ENCODE results near the gene DUSP10. TPM values are rescaled to one million over a fixed set of nuclear protein-coding genes. Genes with fewer than 3 reads are reported as not detected.

The DUSP10 gene
- polyA plus RNA-seq, 4 donors, result 3.1 to 4.1 (median 3.7) TPM

DNA sequence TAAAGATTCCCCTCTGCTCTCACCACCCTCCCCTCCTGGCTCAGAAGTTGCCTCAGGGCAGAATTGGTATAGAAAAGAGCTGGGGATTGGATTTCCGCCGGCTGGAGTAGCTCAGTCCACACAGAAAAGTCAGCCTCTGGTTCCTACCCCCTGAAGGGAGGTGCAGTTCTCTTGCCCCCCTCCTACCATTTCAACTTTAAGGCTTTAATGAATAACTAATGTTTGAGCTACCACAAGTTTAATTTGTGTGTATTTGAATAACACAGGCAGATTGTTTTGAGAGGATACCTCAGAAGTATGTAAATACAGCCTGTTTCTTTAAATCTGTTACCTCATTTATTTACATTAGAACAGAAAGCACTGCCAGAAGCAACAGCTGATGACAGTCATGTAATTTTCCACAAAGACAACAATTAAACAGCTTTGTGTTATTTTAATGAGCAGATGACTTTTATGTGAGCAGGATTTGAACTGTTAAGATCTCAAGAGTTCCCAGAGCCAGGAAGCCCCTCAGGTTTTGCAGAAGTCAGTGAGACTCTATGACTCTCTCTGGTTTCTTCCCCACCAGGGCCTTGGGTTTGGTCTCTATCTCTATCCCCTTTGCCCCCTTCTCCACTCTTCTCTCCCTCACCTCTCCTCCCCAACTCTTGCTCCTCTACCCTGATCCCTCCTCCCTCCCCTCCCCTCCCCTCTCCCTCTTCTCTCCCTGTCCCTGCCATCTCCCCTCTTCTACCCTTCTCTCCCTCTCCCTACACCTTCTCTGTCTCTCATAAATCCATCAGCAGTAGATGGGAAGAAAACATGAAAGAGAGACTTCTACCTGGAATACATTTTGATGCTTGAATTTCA lies 26.3 kb downstream of the DUSP10 start:
- DNase-seq (ENCODE audit: low read depth in 4 of 4, low spot score in 3 of 4), result peak in 3 of 4 donors; percentile 25 to 43 (median 41)

GRCh38 chr1:221714227-221715152 lies 27.4 kb downstream of the DUSP10 start:
- no peak for DNase-seq (ENCODE audit: low read depth in 4 of 4, low spot score in 3 of 4)

GRCh38 chr1:221712776-221713431 lies 29.0 kb downstream of the DUSP10 start:
- DNase-seq (ENCODE audit: low read depth in 4 of 4, low spot score in 3 of 4), result no peak

- no peak for DNase-seq (ENCODE audit: low read depth in 4 of 4, low spot score in 3 of 4)
Measured at GRCh38 chr1:221712198-221712684, 29.6 kb downstream of the DUSP10 start.

DNA sequence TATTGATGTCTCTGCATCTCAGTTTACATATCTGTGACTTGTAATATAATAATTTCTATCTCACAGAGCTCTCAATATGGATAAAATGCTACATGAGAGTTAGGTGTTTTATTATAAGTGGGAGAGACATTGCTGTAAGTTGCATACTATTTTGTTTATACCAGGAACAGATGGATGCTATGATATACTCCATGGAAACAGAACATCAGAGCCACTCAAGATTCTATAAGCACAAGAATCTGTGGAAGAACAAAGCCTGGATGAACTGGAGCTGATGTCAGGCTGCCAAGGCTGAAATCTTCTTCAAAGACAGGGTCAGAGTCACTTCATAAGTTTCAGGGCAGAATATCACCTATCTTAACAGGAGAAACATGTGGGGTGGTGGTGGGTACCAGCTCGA lies 30.2 kb downstream of the DUSP10 start:
- no peak for DNase-seq (ENCODE audit: low read depth in 4 of 4, low spot score in 3 of 4)

- no peak for DNase-seq (ENCODE audit: low read depth in 4 of 4, low spot score in 3 of 4)
Measured at GRCh38 chr1:221711063-221711577, 30.8 kb downstream of the DUSP10 start.

DNA sequence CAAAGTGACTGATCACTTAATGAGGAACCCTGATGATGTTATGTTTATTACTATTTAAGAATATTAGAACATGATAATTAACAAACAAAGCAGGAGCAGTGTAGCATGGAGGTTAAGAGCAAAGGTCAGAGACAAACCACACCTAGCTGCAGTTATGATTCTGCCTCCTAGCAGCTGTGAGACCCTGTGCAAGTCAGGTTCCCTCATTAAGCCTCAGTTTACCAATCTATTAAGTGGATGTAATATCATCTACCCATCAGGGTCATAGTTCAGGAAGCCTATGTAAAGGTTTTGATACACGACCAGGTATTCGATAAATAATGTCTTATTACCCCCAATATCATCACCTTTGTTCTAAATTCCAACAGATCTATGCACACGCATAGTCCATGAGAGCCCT lies 32.0 kb downstream of the DUSP10 start:
- no peak for DNase-seq (ENCODE audit: low read depth in 4 of 4, low spot score in 3 of 4)

- no peak for DNase-seq (ENCODE audit: low read depth in 4 of 4, low spot score in 3 of 4)
Measured at GRCh38 chr1:221708987-221709386, 32.9 kb downstream of the DUSP10 start.

GRCh38 chr1:221708076-221708571 lies 33.8 kb downstream of the DUSP10 start:
- DNase-seq (ENCODE audit: low read depth in 4 of 4, low spot score in 3 of 4), result no peak

DNA sequence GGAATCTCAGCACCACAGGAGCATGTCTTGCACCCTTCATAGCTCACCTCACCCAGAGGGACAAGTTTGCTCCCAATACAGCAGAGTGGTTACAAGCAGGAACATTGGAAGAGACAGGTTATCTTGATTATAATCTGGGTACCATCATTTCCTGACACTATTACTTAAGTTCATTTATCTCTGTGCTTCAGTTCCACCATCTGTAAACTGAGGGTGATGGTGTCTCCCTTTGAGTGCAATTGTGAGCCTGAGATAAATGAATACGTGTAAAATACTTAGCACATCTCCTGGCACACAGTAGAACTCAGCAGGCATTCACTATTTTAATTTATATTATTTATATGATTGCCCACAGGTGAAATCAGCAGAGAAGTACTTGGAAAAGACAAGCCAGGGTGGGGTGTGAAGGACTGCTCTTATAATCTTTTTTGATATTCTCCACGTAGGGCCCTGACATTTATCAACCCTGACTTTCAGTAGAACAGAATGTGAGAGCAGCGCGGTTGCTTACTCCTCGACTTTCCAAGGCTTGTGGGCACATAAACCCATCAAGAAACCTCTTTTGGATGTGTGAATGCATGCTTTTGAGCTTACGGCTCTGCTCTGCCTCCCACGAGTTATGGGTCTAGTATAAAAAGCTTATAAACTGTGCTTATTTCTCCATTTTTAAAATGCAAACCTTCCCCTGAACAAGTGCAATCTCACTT lies 34.9 kb downstream of the DUSP10 start:
- no peak for DNase-seq (ENCODE audit: low read depth in 4 of 4, low spot score in 3 of 4)

- DNase-seq (ENCODE audit: low read depth in 4 of 4, low spot score in 3 of 4), result no peak
Measured at GRCh38 chr1:221706191-221706590, 35.7 kb downstream of the DUSP10 start.

- no peak for DNase-seq (ENCODE audit: low read depth in 4 of 4, low spot score in 3 of 4)
Measured at GRCh38 chr1:221704306-221704705, 37.6 kb downstream of the DUSP10 start.

- no peak for DNase-seq (ENCODE audit: low read depth in 4 of 4, low spot score in 3 of 4)
Measured at GRCh38 chr1:221701570-221702186, 40.2 kb downstream of the DUSP10 start.

GRCh38 chr1:221700948-221701347 lies 40.9 kb downstream of the DUSP10 start:
- no peak for DNase-seq (ENCODE audit: low read depth in 4 of 4, low spot score in 3 of 4)

- no peak for DNase-seq (ENCODE audit: low read depth in 4 of 4, low spot score in 3 of 4)
Measured at GRCh38 chr1:221700536-221700935, 41.4 kb downstream of the DUSP10 start.

GRCh38 chr1:221699978-221700519 lies 41.8 kb downstream of the DUSP10 start:
- DNase-seq (ENCODE audit: low read depth in 4 of 4, low spot score in 3 of 4), result no peak

DNA sequence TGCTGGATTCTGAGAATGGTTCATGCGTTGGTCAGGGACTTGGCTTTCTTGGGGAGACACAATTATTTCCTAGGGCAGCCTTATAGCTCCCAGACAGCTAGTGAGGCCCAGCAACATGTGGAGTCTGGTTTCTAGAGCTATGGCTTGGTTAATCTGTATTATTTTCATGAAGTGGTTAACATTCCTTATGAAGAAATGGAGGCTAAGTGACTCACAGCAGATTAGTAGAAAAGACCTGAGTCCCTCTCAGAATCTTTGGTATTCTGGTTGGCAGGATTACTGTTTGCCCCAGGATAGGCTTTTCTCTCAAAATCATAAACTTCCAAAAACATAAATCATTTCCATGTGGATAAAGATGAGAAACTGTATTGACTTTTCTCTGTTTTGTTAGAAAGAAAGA lies 42.3 kb downstream of the DUSP10 start:
- no peak for DNase-seq (ENCODE audit: low read depth in 4 of 4, low spot score in 3 of 4)

DNA sequence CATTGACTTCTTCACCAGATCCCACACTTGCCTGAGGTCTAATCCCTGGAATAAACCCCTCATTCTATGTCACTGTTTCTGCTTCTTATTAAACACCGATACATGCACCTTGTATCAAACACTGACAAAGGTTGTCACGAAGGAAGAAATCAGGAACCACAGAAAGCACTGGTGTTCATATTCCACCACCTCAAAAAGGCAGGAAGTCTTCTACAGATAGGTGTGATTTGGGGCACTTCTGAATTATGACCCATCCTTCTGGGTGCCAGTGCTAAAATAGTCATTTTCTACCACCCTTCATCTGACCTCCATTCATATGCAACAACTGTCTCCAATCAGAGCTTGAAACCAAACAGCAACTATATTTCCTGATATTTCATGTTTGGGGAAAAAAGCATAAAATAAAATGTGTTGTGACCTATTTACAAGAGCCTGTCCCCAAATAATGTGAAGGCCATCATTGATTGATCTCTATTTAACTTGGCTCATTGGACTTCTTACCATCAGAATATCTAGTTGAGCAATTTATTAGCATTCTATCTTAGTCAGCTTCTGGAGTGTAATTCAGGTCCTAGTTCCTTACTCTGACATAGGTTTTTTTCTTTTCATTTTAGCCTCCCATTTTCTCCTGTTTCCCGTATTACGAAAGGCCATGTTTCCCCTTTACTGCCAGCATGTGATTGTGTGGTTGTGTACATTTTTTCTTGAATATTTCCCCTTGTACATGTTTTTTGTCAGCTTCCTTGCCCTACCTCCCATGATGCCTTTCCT lies 43.1 kb downstream of the DUSP10 start:
- no peak for DNase-seq (ENCODE audit: low read depth in 4 of 4, low spot score in 3 of 4)

All from right renal pelvis (tissue), 4 donors.